ENCODE data around the gene GFAP. TPM values are rescaled to one million over a fixed set of nuclear protein-coding genes. Genes with fewer than 3 reads are reported as not detected.

Gene GFAP
- polyA plus RNA-seq, 3 donors = 0.03 to 0.33 (median 0.18) TPM

GRCh38 chr17:44872131-44872768 is 43.0 kb downstream of the GFAP start:
- Mint-ChIP-seq H3K9me3 (no peaks in the 10 kb centered on the region), H3K27ac (peak overlapping the region in 1 of 7 donors; percentile 4), H3K36me3 (peaks cover 78 to 97% of the 10 kb centered on the region in 2 donors), H3K4me3 (no peak overlapping the region), H3K27me3 (ENCODE audit: low read depth in 3 of 3) (no peaks in the 10 kb centered on the region), H3K4me1 (no peaks in the 10 kb centered on the region)
- H3K9ac ChIP-seq (ENCODE audit: insufficient read depth, low read length, poor library complexity, severe bottlenecking) = no peak overlapping the region
- H3K4me2 ChIP-seq (replicated peaks; ENCODE audit: extremely low read depth, low read length, poor library complexity, severe bottlenecking) = no peak overlapping the region
- no peak for DNase-seq
- H4K20me1 ChIP-seq (ENCODE audit: insufficient read depth, low read length) = peaks cover under 1% of the 10 kb centered on the region
- H3K4me3 ChIP-seq (replicated peaks in 1 of 3; ENCODE audit: low read depth in 2 of 3, low read length in 3 of 3) = no peak overlapping the region
- H3K27ac ChIP-seq (ENCODE audit: low read depth in 1 of 2, low read length in 2 of 2) = no peak overlapping the region
- no peaks in the 10 kb centered on the region for H3K4me1 ChIP-seq (ENCODE audit: control insufficient read depth in 1 of 2, insufficient read depth in 2 of 2, low read length in 2 of 2)
- H3K79me2 ChIP-seq (ENCODE audit: insufficient read depth, low read length) = no peaks in the 10 kb centered on the region
- WGBS (ENCODE audit: insufficient coverage) = 91% methylated on average over 8 of the region's 9 CpGs
- peaks cover 87 to 97% of the 10 kb centered on the region in 2 donors for H3K36me3 ChIP-seq (replicated peaks in 1 of 2; ENCODE audit: control insufficient read depth in 1 of 2, insufficient read depth in 2 of 2, low read length in 2 of 2)
- TF ChIP-seq CTCF (IDR thresholded peaks at IDR 0.05) = no peak
- no peak overlapping the region for H2AFZ ChIP-seq (ENCODE audit: insufficient read depth, low read depth, low read length, poor library complexity, severe bottlenecking)
- H3K9me3 ChIP-seq (replicated peaks in 1 of 2; ENCODE audit: control insufficient read depth in 1 of 2, insufficient read depth in 1 of 2, low read length in 2 of 2) = no peaks in the 10 kb centered on the region
- intact Hi-C loops (cut with micrococcal nuclease) = no loop called here
- no peaks in the 10 kb centered on the region for H3K27me3 ChIP-seq (ENCODE audit: control insufficient read depth in 2 of 2, insufficient read depth in 2 of 2, low read length in 2 of 2)

GRCh38 chr17:44871556-44871955 is 43.7 kb downstream of the GFAP start:
- H3K36me3 ChIP-seq (replicated peaks in 1 of 2; ENCODE audit: control insufficient read depth in 1 of 2, insufficient read depth in 2 of 2, low read length in 2 of 2) = peaks cover 87 to 97% of the 10 kb centered on the region in 2 donors
- no peaks in the 10 kb centered on the region for H3K27me3 ChIP-seq (ENCODE audit: control insufficient read depth in 2 of 2, insufficient read depth in 2 of 2, low read length in 2 of 2)
- WGBS (ENCODE audit: insufficient coverage) = 96% methylated on average over 6 of the region's 12 CpGs
- H4K20me1 ChIP-seq (ENCODE audit: insufficient read depth, low read length) = no peaks in the 10 kb centered on the region
- H3K79me2 ChIP-seq (ENCODE audit: insufficient read depth, low read length) = no peaks in the 10 kb centered on the region
- H3K36me3 Mint-ChIP-seq = peaks cover 79 to 97% of the 10 kb centered on the region in 2 donors
- no peak overlapping the region for H3K4me3 Mint-ChIP-seq
- H3K27ac Mint-ChIP-seq = peak overlapping the region in 1 of 7 donors; percentile 25
- intact Hi-C loops (cut with micrococcal nuclease) = no loop called here
- no peaks in the 10 kb centered on the region for H3K9me3 Mint-ChIP-seq
- H3K4me2 ChIP-seq (replicated peaks; ENCODE audit: extremely low read depth, low read length, poor library complexity, severe bottlenecking) = no peak overlapping the region
- H3K4me1 Mint-ChIP-seq = no peaks in the 10 kb centered on the region
- DNase-seq = no peak
- no peak overlapping the region for H2AFZ ChIP-seq (ENCODE audit: insufficient read depth, low read depth, low read length, poor library complexity, severe bottlenecking)
- TF ChIP-seq CTCF (IDR thresholded peaks at IDR 0.05) = no peak
- no peaks in the 10 kb centered on the region for H3K9me3 ChIP-seq (replicated peaks in 1 of 2; ENCODE audit: control insufficient read depth in 1 of 2, insufficient read depth in 1 of 2, low read length in 2 of 2)
- H3K4me1 ChIP-seq (ENCODE audit: control insufficient read depth in 1 of 2, insufficient read depth in 2 of 2, low read length in 2 of 2) = no peaks in the 10 kb centered on the region
- no peak overlapping the region for H3K27ac ChIP-seq (ENCODE audit: low read depth in 1 of 2, low read length in 2 of 2)
- H3K27me3 Mint-ChIP-seq (ENCODE audit: low read depth in 3 of 3) = no peaks in the 10 kb centered on the region
- H3K9ac ChIP-seq (ENCODE audit: insufficient read depth, low read length, poor library complexity, severe bottlenecking) = no peak overlapping the region
- H3K4me3 ChIP-seq (replicated peaks in 1 of 3; ENCODE audit: low read depth in 2 of 3, low read length in 3 of 3) = no peak overlapping the region
